H1 (cell line): ENCODE measurements around the gene CADM2. TPM values are rescaled to one million over a fixed set of nuclear protein-coding genes. Genes with fewer than 3 reads are reported as not detected.

Source experiments
- CTCF ChIA-PET: fragments of 300-600 bp; sonication (Branson Sonifier 250); formaldehyde crosslinking; loops from one replicate; lab custom pipeline; 2021; ENCODE audit not compliant: partially characterized antibody; lab: Charles Lee
- POLR2A ChIA-PET: fragments of 300-600 bp; sonication (Branson Sonifier 250); formaldehyde crosslinking; loops from one replicate; lab custom pipeline; 2021; ENCODE audit warnings: inconsistent platforms; ENCODE audit not compliant: partially characterized antibody; lab: Charles Lee
- DNase-seq, 2 experiments: peaks; one replicate each; pipeline versions ENCODE4 v3.0.0 to v3.0.0-alpha.2; 2010 to 2022; ENCODE audit warnings: low spot score in 2 of 2, low read depth in 1 of 2, mixed read lengths in 1 of 2
- FAIRE-seq: peaks from 2 replicates; lab custom pipeline; 2011; peaks lifted over from hg19 to GRCh38; lab: Jason Lieb, UNC
- H2AFZ ChIP-seq: 2 replicates; pipeline ENCODE4 v1.8.1; 2012; ENCODE audit warnings: low read length, inconsistent platforms
- H2AK5ac ChIP-seq: 2 replicates; pipeline ENCODE4 v1.6.1; 2013; ENCODE audit warnings: low read depth, low read length
- H2BK120ac ChIP-seq: replicated peaks from 2 replicates; pipeline ENCODE3; 2013; ENCODE audit warnings: low read depth, low read length, inconsistent platforms
- H2BK12ac ChIP-seq: 2 replicates; pipeline ENCODE4 v1.6.1; 2013; ENCODE audit warnings: low read depth, low read length
- H2BK15ac ChIP-seq: 2 replicates; pipeline ENCODE4 v1.6.1; 2013; ENCODE audit warnings: low read length
- H2BK20ac ChIP-seq: 2 replicates; pipeline ENCODE4 v1.6.1; 2013; ENCODE audit warnings: low read length
- H2BK5ac ChIP-seq: 2 replicates; pipeline ENCODE4 v1.6.1; 2013; ENCODE audit warnings: low read depth, low read length
- H3K14ac ChIP-seq: 2 replicates; pipeline ENCODE4 v1.6.1; 2013; ENCODE audit warnings: inconsistent platforms; ENCODE audit not compliant: insufficient read length
- H3K18ac ChIP-seq: 2 replicates; pipeline ENCODE4 v1.6.1; 2013; ENCODE audit warnings: low read length; ENCODE audit errors: extremely low read depth
- H3K23ac ChIP-seq: 2 replicates; pipeline ENCODE4 v1.6.1; 2013; ENCODE audit warnings: inconsistent platforms; ENCODE audit not compliant: insufficient read length
- H3K23me2 ChIP-seq: 2 replicates; pipeline ENCODE4 v1.6.1; 2013; ENCODE audit warnings: low read depth, low read length
- H3K27ac ChIP-seq: 2 replicates; pipeline ENCODE4 v1.6.1; 2011; ENCODE audit warnings: low read depth, low read length, inconsistent platforms
- H3K27me3 ChIP-seq, 4 experiments: replicated peaks in 1 of 4; 1 replicate in 1 of 4; 2 replicates in 3 of 4; pipeline versions ENCODE4 v1.6.1 to v1.8.1; 2011 to 2013; ENCODE audit warnings: low read length in 3 of 4, mild to moderate bottlenecking in 3 of 4, inconsistent platforms in 2 of 4, mixed read lengths in 2 of 4, moderate library complexity in 1 of 4; ENCODE audit not compliant: control insufficient read depth in 3 of 4, insufficient read depth in 3 of 4; ENCODE audit errors: extremely low read depth in 1 of 4
- H3K36me3 ChIP-seq, 4 experiments: 2 replicates each; pipeline versions ENCODE4 v1.6.1 to v1.8.1; 2011 to 2013; ENCODE audit warnings: mild to moderate bottlenecking in 4 of 4, low read length in 3 of 4, moderate library complexity in 2 of 4, control low read depth in 1 of 4, inconsistent platforms in 1 of 4; ENCODE audit not compliant: insufficient read depth in 4 of 4, control insufficient read depth in 2 of 4
- H3K4ac ChIP-seq: replicated peaks from 2 replicates; pipeline ENCODE3; 2013; ENCODE audit warnings: low read length, low read depth, mixed read lengths, inconsistent platforms; ENCODE audit not compliant: insufficient read length
- H3K4me1 ChIP-seq, 4 experiments: replicated peaks in 1 of 4; 1 replicate in 1 of 4; 2 replicates in 3 of 4; pipeline versions ENCODE4 v1.6.1 to v1.8.1; 2011 to 2013; ENCODE audit warnings: low read length in 3 of 4, inconsistent platforms in 2 of 4, mixed read lengths in 1 of 4; ENCODE audit not compliant: insufficient read depth in 4 of 4, control insufficient read depth in 3 of 4
- H3K4me2 ChIP-seq, 2 experiments: 2 replicates each; pipeline versions ENCODE4 v1.6.1 to v1.8.1; 2011 to 2013; ENCODE audit warnings: low read depth in 2 of 2, low read length in 2 of 2, control low read depth in 1 of 2, inconsistent platforms in 1 of 2, mild to moderate bottlenecking in 1 of 2; ENCODE audit not compliant: insufficient read depth in 1 of 2
- H3K4me3 ChIP-seq, 4 experiments: fragments of 200-600, 300-600 bp in 1 of 4; sonication (generic), shearing (Covaris generic), sonication (Bioruptor Twin) in 1 of 4; 2 replicates each; pipeline versions ENCODE4 v1.5.1 to v1.8.1; 2011 to 2016; ENCODE audit warnings: low read length in 4 of 4, low read depth in 3 of 4, control low read depth in 2 of 4, inconsistent platforms in 2 of 4, mild to moderate bottlenecking in 2 of 4, mixed read lengths in 1 of 4, moderate library complexity in 1 of 4; ENCODE audit not compliant: insufficient read depth in 2 of 4; ENCODE audit errors: extremely low read depth in 1 of 4
- H3K56ac ChIP-seq: replicated peaks from 2 replicates; pipeline ENCODE3; 2013; ENCODE audit warnings: low read depth, mild to moderate bottlenecking, mixed read lengths, low read length, inconsistent platforms; ENCODE audit not compliant: insufficient read length
- H3K79me1 ChIP-seq: 2 replicates; pipeline ENCODE4 v1.6.1; 2013; ENCODE audit warnings: low read depth, low read length, control low read depth
- H3K79me2 ChIP-seq, 2 experiments: 2 replicates each; pipeline versions ENCODE4 v1.6.1 to v1.8.1; 2012 to 2013; ENCODE audit warnings: low read length in 2 of 2, mild to moderate bottlenecking in 2 of 2, inconsistent platforms in 1 of 2; ENCODE audit not compliant: insufficient read depth in 2 of 2, control insufficient read depth in 1 of 2
- H3K9ac ChIP-seq, 4 experiments: replicated peaks in 1 of 4; 1 replicate in 1 of 4; 2 replicates in 3 of 4; pipeline versions ENCODE4 v1.6.1 to v1.8.1; 2011 to 2013; ENCODE audit warnings: low read depth in 3 of 4, low read length in 3 of 4, control low read depth in 2 of 4, mild to moderate bottlenecking in 2 of 4, moderate library complexity in 2 of 4, inconsistent platforms in 1 of 4; ENCODE audit errors: extremely low read depth in 1 of 4
- H3K9me3 ChIP-seq, 2 experiments: 2 replicates each; pipeline versions ENCODE4 v1.6.1 to v1.8.1; 2012 to 2013; ENCODE audit warnings: mild to moderate bottlenecking in 2 of 2, moderate library complexity in 2 of 2, control low read depth in 1 of 2, inconsistent platforms in 1 of 2, low read depth in 1 of 2, low read length in 1 of 2, mixed read lengths in 1 of 2; ENCODE audit not compliant: insufficient read depth in 2 of 2
- H4K20me1 ChIP-seq, 2 experiments: replicated peaks in 1 of 2; 2 replicates each; pipeline versions ENCODE3 to v1.8.1; 2011 to 2013; ENCODE audit warnings: inconsistent platforms in 2 of 2, low read length in 2 of 2, mild to moderate bottlenecking in 1 of 2; ENCODE audit not compliant: insufficient read depth in 2 of 2, control insufficient read depth in 1 of 2
- H4K5ac ChIP-seq: 2 replicates; pipeline ENCODE4 v1.6.1; 2013; ENCODE audit warnings: low read length, low read depth, mixed read lengths, inconsistent platforms; ENCODE audit not compliant: insufficient read length
- H4K8ac ChIP-seq: 2 replicates; pipeline ENCODE4 v1.8.0; 2013; ENCODE audit warnings: mild to moderate bottlenecking, moderate library complexity, low read length, inconsistent platforms; ENCODE audit not compliant: insufficient read depth; ENCODE audit errors: extremely low read depth
- H4K91ac ChIP-seq: replicated peaks from 2 replicates; pipeline ENCODE3; 2013; ENCODE audit warnings: low read length, mixed read lengths, inconsistent platforms; ENCODE audit not compliant: insufficient read length
- EP300 ChIP-seq, 2 experiments: IDR thresholded peaks; 1 replicate in 1 of 2; 2 replicates in 1 of 2; pipeline ENCODE4 v1.6.1; 2011 to 2012; ENCODE audit warnings: low read depth in 2 of 2, low read length in 2 of 2, mild to moderate bottlenecking in 2 of 2, borderline replicate concordance in 1 of 2, inconsistent platforms in 1 of 2, moderate library complexity in 1 of 2
- EZH2 ChIP-seq: fragments of 200-600 bp; sonication (generic); IDR thresholded peaks from 2 replicates; pipeline ENCODE4 v1.7.1; 2012; ENCODE audit warnings: low read depth, mild to moderate bottlenecking, moderate library complexity, low read length, inconsistent platforms; ENCODE audit not compliant: severe bottlenecking
- GABPA ChIP-seq: IDR thresholded peaks from 2 replicates; pipeline ENCODE4 v1.6.1; 2011; ENCODE audit warnings: mild to moderate bottlenecking, low read length, moderate library complexity, borderline replicate concordance; ENCODE audit not compliant: insufficient read depth
- KDM5A ChIP-seq: fragments of 200-600 bp; IDR thresholded peaks from 2 replicates; pipeline ENCODE4 v1.7.1; 2012; ENCODE audit warnings: mild to moderate bottlenecking, low read length, inconsistent platforms, mixed read lengths
- MAFK ChIP-seq: IDR thresholded peaks from 2 replicates; pipeline ENCODE4 v1.6.1; 2012; ENCODE audit warnings: low read depth, mild to moderate bottlenecking, improper control_type of control experiment, low read length
- SAP30 ChIP-seq: fragments of 300-600 bp; sonication (generic); IDR thresholded peaks from 2 replicates; pipeline ENCODE4 v1.7.1; 2012; ENCODE audit warnings: low read length, moderate library complexity, mild to moderate bottlenecking, inconsistent platforms; ENCODE audit not compliant: insufficient read depth, insufficient replicate concordance
- ZNF274 ChIP-seq: IDR thresholded peaks from 2 replicates; pipeline ENCODE4 v1.7.0; 2012; ENCODE audit warnings: low read length, borderline replicate concordance; ENCODE audit errors: extremely low read depth
- WGBS, 2 experiments: shearing (Covaris generic) in 1 of 2; methylation state at CpG; one replicate each; pipeline versions ENCODE4 v1.1.6 to v1.1.7; 2013 to 2015; ENCODE audit warnings: low lambda C conversion rate in 2 of 2, mixed read lengths in 2 of 2, inconsistent platforms in 1 of 2, low coverage in 1 of 2, missing lambda C conversion rate in 1 of 2; ENCODE audit not compliant: insufficient replicate concordance in 2 of 2, insufficient coverage in 1 of 2, insufficient read length in 1 of 2; ENCODE audit errors: extremely low coverage in 1 of 2, missing lambda C conversion rate in 1 of 2; 5-methylcytosine and 5-hydroxymethylcytosine counted together
- polyA plus RNA-seq, 7 experiments: library from polyadenylated mRNA; depleted of rRNA in 3 of 7; stranded (reverse) in 5 of 7; unstranded in 2 of 7; fragments of >200 nt in 5 of 7; fragments of 200-250 nt in 2 of 7; gene quantifications; 1 replicate in 5 of 7; 2 replicates in 1 of 7; 4 replicates in 1 of 7; pipeline versions ENCODE4 v1.2.1 to v1.2.3, GENCODE V29; 2011 to 2013; ENCODE audit warnings: missing spikeins in 2 of 7, mixed read lengths in 2 of 7
- total RNA-seq: library from RNA; stranded (reverse); fragmentation: NEBNext Ultra II Directional; extraction: Animal tissue kit (Norgen Biotek cat#: 25700); gene quantifications from 2 replicates; pipeline ENCODE4 v1.2.1, GENCODE V29; 2021
- TF ChIP-seq, protein P1 (sequence below): IDR thresholded peaks from 2 replicates; pipeline ENCODE4 v1.6.1; 2011; ENCODE audit warnings: low read length, improper control_type of control experiment
- TF ChIP-seq, protein P2 (sequence below): IDR thresholded peaks from 2 replicates; pipeline ENCODE4 v1.6.1; 2011; ENCODE audit warnings: low read depth, mild to moderate bottlenecking, low read length; ENCODE audit not compliant: insufficient read depth
- TF ChIP-seq, protein P3 (sequence below): IDR thresholded peaks from 2 replicates; pipeline ENCODE4 v1.6.1; 2012; ENCODE audit warnings: low read length, inconsistent platforms

CADM2 gene
- total and polyA plus RNA-seq, 2 of the 8 experiments (the other 6 are each of a cell fraction or from before 2014, with no cell fraction given), result 14.9 to 20.9 TPM

DNA sequence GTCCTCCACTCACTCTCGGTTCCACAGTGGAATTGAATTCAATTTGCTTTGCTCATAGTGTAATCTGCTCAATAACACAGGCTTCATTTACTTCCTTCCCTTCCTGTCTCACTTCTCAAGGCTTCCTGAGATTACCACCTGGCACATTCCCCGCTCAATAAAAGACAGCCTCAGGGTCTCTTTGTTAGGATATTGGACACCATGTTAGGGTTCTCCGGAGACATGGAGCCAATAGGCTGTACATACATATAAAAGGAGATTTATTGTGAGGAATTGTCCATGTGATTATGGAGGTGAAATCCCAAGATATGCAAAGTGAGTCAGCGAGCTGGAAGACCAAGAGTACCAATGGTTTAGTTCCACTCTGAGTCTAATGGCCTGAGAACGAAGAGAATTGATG, 974.5 kb downstream of the CADM2 start:
- Histone ChIP-seq H3K23me2 (no peaks in the 10 kb centered on the region), H2AFZ (no peak overlapping the region), H3K79me2 (no peaks in the 10 kb centered on the region), H2BK12ac (no peak overlapping the region), H3K27me3 (no peaks in the 10 kb centered on the region), H2BK5ac (no peak overlapping the region), H3K36me3 (no peaks in the 10 kb centered on the region), H3K56ac (no peak overlapping the region), H3K14ac (no peak overlapping the region), H2AK5ac (no peak overlapping the region), H4K8ac (no peak overlapping the region), H2BK15ac (no peak overlapping the region), H3K18ac (no peak overlapping the region), H3K9ac (no peak overlapping the region), H3K79me1 (no peaks in the 10 kb centered on the region), H3K4me3 (no peak overlapping the region), H3K23ac (no peak overlapping the region), H4K91ac (no peak overlapping the region), H2BK120ac (no peak overlapping the region), H3K27ac (no peak overlapping the region), H3K4me2 (no peak overlapping the region), H3K4me1 (peaks cover 0 to 4% (median 1%) of the 10 kb centered on the region in 4 experiments; a peak in 2 of 7 replicates), H3K9me3 (no peaks in the 10 kb centered on the region), H2BK20ac (no peak overlapping the region), H4K5ac (no peak overlapping the region), H3K4ac (no peak overlapping the region), H4K20me1 (no peaks in the 10 kb centered on the region)
- ChIA-PET CTCF (no interaction called here), POLR2A (no interaction called here)
- FAIRE-seq (no peak), DNase-seq (no peak)
- WGBS, 2 experiments, result 95% methylated on average over 5 of the region's 5 CpGs; no CpG with 5 or more reads in 1 of the 2 experiments
- no peak for TF ChIP-seq MAFK
- TF ChIP-seq, protein P1, sequence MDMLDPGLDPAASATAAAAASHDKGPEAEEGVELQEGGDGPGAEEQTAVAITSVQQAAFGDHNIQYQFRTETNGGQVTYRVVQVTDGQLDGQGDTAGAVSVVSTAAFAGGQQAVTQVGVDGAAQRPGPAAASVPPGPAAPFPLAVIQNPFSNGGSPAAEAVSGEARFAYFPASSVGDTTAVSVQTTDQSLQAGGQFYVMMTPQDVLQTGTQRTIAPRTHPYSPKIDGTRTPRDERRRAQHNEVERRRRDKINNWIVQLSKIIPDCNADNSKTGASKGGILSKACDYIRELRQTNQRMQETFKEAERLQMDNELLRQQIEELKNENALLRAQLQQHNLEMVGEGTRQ, result no peak
- TF ChIP-seq, protein P2, sequence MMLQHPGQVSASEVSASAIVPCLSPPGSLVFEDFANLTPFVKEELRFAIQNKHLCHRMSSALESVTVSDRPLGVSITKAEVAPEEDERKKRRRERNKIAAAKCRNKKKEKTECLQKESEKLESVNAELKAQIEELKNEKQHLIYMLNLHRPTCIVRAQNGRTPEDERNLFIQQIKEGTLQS, result no peak
- no peak for TF ChIP-seq SAP30
- no peak for TF ChIP-seq KDM5A
- no peak for TF ChIP-seq ZNF274
- TF ChIP-seq, protein P3, sequence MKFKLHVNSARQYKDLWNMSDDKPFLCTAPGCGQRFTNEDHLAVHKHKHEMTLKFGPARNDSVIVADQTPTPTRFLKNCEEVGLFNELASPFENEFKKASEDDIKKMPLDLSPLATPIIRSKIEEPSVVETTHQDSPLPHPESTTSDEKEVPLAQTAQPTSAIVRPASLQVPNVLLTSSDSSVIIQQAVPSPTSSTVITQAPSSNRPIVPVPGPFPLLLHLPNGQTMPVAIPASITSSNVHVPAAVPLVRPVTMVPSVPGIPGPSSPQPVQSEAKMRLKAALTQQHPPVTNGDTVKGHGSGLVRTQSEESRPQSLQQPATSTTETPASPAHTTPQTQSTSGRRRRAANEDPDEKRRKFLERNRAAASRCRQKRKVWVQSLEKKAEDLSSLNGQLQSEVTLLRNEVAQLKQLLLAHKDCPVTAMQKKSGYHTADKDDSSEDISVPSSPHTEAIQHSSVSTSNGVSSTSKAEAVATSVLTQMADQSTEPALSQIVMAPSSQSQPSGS, result no peak
- TF ChIP-seq EZH2, result no peak
- no peak for TF ChIP-seq GABPA
- no peak for TF ChIP-seq EP300 (IDR thresholded peaks at IDR 0.05; ENCODE audit: borderline replicate concordance in 1 of 2, low read depth in 2 of 2, low read length in 2 of 2)
